Transverse colon (tissue), 4 donors: ENCODE data around the gene MS4A12. TPM values are rescaled to one million over a fixed set of nuclear protein-coding genes. Genes with fewer than 3 reads are reported as not detected.

ENCODE experiments used
- total RNA-seq, 4 donors: library from RNA; depleted of rRNA; stranded (reverse); fragments of >200 nt; gene quantifications; one replicate each; pipeline ENCODE4 v1.1.0, GENCODE V29; 2016

Gene MS4A12
- total RNA-seq, 4 donors from 2014 or later: 3.8 to 628 (median 426) TPM

Other genes with a start within 250 kb of the MS4A12 start
- gene MS4A4E, start 249.6 kb upstream of the MS4A12 start, total RNA-seq: 10 to 100 TPM in 1 of 4 donors, 1 to 10 TPM in 2, under 1 TPM in 1; 0.96 to 50.1 (median 8.0) TPM
- gene MS4A4A, start 212.1 kb upstream of the MS4A12 start, total RNA-seq: 10 to 100 TPM in 3 of 4 donors, 1 to 10 TPM in 1; 7.6 to 23.8 (median 12.0) TPM
- gene MS4A6E, start 165.5 kb upstream of the MS4A12 start, total RNA-seq: not detected
- 10 to 100 TPM in 3 of 4 donors, 1 to 10 TPM in 1; 5.6 to 43.5 (median 26.1) TPM for gene MS4A7, start 114.2 kb upstream of the MS4A12 start, total RNA-seq
- gene MS4A14, start 96.3 kb upstream of the MS4A12 start, total RNA-seq: 1 to 10 TPM in 3 of 4 donors, not detected in 1; 1.2 to 3.4 (median 2.7) TPM
- not detected for gene MS4A5, start 63.2 kb upstream of the MS4A12 start, total RNA-seq
- gene MS4A1, start 36.9 kb upstream of the MS4A12 start, total RNA-seq: 10 to 100 TPM in 2 of 4 donors, not detected in 2; 32.2 to 49.4 TPM
- not detected for gene MS4A13, start 22.6 kb downstream of the MS4A12 start, total RNA-seq
- gene MS4A8, start 206.8 kb downstream of the MS4A12 start, total RNA-seq: 100 to 1,000 TPM in 1 of 4 donors, 10 to 100 TPM in 3; 22.9 to 141 (median 52.1) TPM
- gene MS4A18, start 231.9 kb downstream of the MS4A12 start, total RNA-seq: not detected